K562 (cell line): Measurements from ENCODE around the gene GRAMD2A. TPM values are rescaled to one million over a fixed set of nuclear protein-coding genes. Genes with fewer than 3 reads are reported as not detected.
A peak's percentile ranks its signal among the peaks of the same experiment; 100 is the strongest.

Experiments
- CC2D1A ChIP-seq: fragments of 450-650 bp; IDR thresholded peaks from 2 replicates; pipeline ENCODE4 v1.6.1; 2017; ENCODE audit warnings: mild to moderate bottlenecking
- CHCHD3 ChIP-seq: fragments of 250-450 bp; sonication (Bioruptor Pico); IDR thresholded peaks from 2 replicates; pipeline ENCODE4 v2.1.2; 2022; ENCODE audit warnings: mild to moderate bottlenecking
- CHD1 ChIP-seq: fragments of 200-600 bp; sonication (generic); IDR thresholded peaks from one replicate; pipeline ENCODE4 v1.6.1; 2012; ENCODE audit warnings: mild to moderate bottlenecking, moderate library complexity, low read length, inconsistent platforms
- CLOCK ChIP-seq: fragments of 250-450 bp; sonication (Bioruptor Pico); IDR thresholded peaks from 2 replicates; pipeline ENCODE4 v1.4.0; 2020; ENCODE audit warnings: mild to moderate bottlenecking, moderate library complexity, borderline replicate concordance
- CREB3 ChIP-seq: fragments of 450-650 bp; conservative IDR thresholded peaks from 2 replicates; pipeline ENCODE4 v1.6.1; 2016; ENCODE audit warnings: missing genetic modification characterization, low read depth, mild to moderate bottlenecking, missing compliant biosample characterization, moderate library complexity
- FOXM1 ChIP-seq, 2 experiments: fragments of 450-650 bp in 1 of 2; sonication (generic) in 1 of 2; formaldehyde crosslinking in 1 of 2; IDR thresholded peaks; 2 replicates each; pipeline versions ENCODE4 v1.6.1 to v1.9.0; 2017 to 2022; ENCODE audit warnings: low read depth in 2 of 2, mild to moderate bottlenecking in 2 of 2, missing genetic modification reagents in 1 of 2, moderate library complexity in 1 of 2
- IRF2 ChIP-seq: sonication (generic); formaldehyde crosslinking; IDR thresholded peaks from 2 replicates; pipeline ENCODE4 v1.8.1; 2022; ENCODE audit warnings: mild to moderate bottlenecking, missing genetic modification reagents
- KLF16 ChIP-seq: IDR thresholded peaks from 2 replicates; pipeline ENCODE4 v1.6.1; 2016; ENCODE audit warnings: antibody characterized with exemption
- PCBP2 ChIP-seq: fragments of 200-400 bp; formaldehyde crosslinking; IDR thresholded peaks from 2 replicates; pipeline ENCODE4 v1.6.1; 2018; ENCODE audit warnings: low read length, low read depth, mild to moderate bottlenecking, moderate library complexity; ENCODE audit not compliant: poor library complexity, severe bottlenecking
- RAD51 ChIP-seq: fragments of 450-650 bp; IDR thresholded peaks from 2 replicates; pipeline ENCODE4 v1.7.1; 2016; ENCODE audit warnings: low read depth, mild to moderate bottlenecking, borderline replicate concordance
- RBFOX2 ChIP-seq: fragments of 200-400 bp; formaldehyde crosslinking; IDR thresholded peaks from 2 replicates; pipeline ENCODE4 v1.6.1; 2017; ENCODE audit warnings: low read depth, mild to moderate bottlenecking, low read length, moderate library complexity
- RUNX1 ChIP-seq: sonication (generic); IDR thresholded peaks from 2 replicates; pipeline ENCODE4 v1.6.1; 2016; ENCODE audit warnings: antibody characterized with exemption, low read depth
- SMAD4 ChIP-seq: fragments of 250-450 bp; sonication (Bioruptor Pico); conservative IDR thresholded peaks from 2 replicates; pipeline ENCODE4 v1.8.0; 2021; ENCODE audit warnings: inconsistent platforms, mild to moderate bottlenecking, moderate library complexity
- SMARCC2 ChIP-seq: fragments of 450-650 bp; IDR thresholded peaks from 2 replicates; pipeline ENCODE4 v1.6.1; 2017; ENCODE audit warnings: antibody characterized with exemption, moderate library complexity, mild to moderate bottlenecking, low read depth
- TOE1 ChIP-seq, 2 experiments: fragments of 450-650 bp in 1 of 2; sonication (generic) in 1 of 2; formaldehyde crosslinking in 1 of 2; IDR thresholded peaks; 2 replicates each; pipeline versions ENCODE4 v1.7.1 to v1.8.0; 2016 to 2022; ENCODE audit warnings: borderline replicate concordance in 2 of 2, mild to moderate bottlenecking in 2 of 2, antibody characterized with exemption in 1 of 2, inconsistent platforms in 1 of 2, low read depth in 1 of 2, missing genetic modification reagents in 1 of 2, moderate library complexity in 1 of 2
- TSC22D4 ChIP-seq: fragments of 450-650 bp; IDR thresholded peaks from 2 replicates; pipeline ENCODE4 v1.6.1; 2016; ENCODE audit warnings: missing genetic modification characterization, missing biosample characterization, control low read depth
- ZFP30 ChIP-seq: fragments of 250-450 bp; sonication (Bioruptor Pico); IDR thresholded peaks from 2 replicates; pipeline ENCODE4 v1.8.0; 2022; ENCODE audit warnings: moderate library complexity, mild to moderate bottlenecking, inconsistent platforms, borderline replicate concordance
- ZNF239 ChIP-seq: fragments of 250-450 bp; sonication (Bioruptor Pico); IDR thresholded peaks from 2 replicates; pipeline ENCODE4 v1.4.0; 2020; ENCODE audit warnings: mild to moderate bottlenecking
- ZNF512 ChIP-seq: IDR thresholded peaks from 2 replicates; pipeline ENCODE4 v1.6.1; 2016; ENCODE audit warnings: missing genetic modification characterization, missing compliant biosample characterization
- polyA plus RNA-seq, 8 experiments: library from polyadenylated mRNA; depleted of rRNA in 4 of 8; stranded (reverse) in 5 of 8; unstranded in 3 of 8; fragments of >200 nt; fragmentation: Nextera tagmentation in 2 of 8; fragmentation: Illumina TruSeq in 1 of 8; extraction: Ambion mirVana in 2 of 8; extraction: Trizol in 1 of 8; gene quantifications; 2 replicates each; pipeline versions ENCODE4 v1.2.1 to v1.2.3, GENCODE V29; 2011 to 2014; ENCODE audit warnings: inconsistent platforms in 1 of 8, missing spikeins in 1 of 8
- total RNA-seq, 7 experiments: library from RNA; depleted of rRNA in 6 of 7; stranded (reverse); fragments of >200 nt in 6 of 7; fragmentation: Illumina TruSeq in 2 of 7; extraction: Trizol in 2 of 7; gene quantifications; 2 replicates each; pipeline versions ENCODE4 v1.2.1 to v1.2.3, GENCODE V29; 2011 to 2021; ENCODE audit warnings: low replicate concordance in 1 of 7
- TF ChIP-seq, protein P1 (sequence below): fragments of 250-450 bp; sonication (Bioruptor Pico); IDR thresholded peaks from 2 replicates; pipeline ENCODE4 v1.4.0; 2020; ENCODE audit warnings: mild to moderate bottlenecking
- TF ChIP-seq, protein P2 (sequence below): sonication (generic); formaldehyde crosslinking; IDR thresholded peaks from 2 replicates; pipeline ENCODE4 v1.9.0; 2022; ENCODE audit warnings: mild to moderate bottlenecking, missing genetic modification reagents

The GRAMD2A gene
- total and polyA plus RNA-seq, 9 of the 15 experiments (the other 6 are each of a cell fraction or from before 2014, with no cell fraction given), result 0.08 to 0.22 TPM; not detected in 7

DNA sequence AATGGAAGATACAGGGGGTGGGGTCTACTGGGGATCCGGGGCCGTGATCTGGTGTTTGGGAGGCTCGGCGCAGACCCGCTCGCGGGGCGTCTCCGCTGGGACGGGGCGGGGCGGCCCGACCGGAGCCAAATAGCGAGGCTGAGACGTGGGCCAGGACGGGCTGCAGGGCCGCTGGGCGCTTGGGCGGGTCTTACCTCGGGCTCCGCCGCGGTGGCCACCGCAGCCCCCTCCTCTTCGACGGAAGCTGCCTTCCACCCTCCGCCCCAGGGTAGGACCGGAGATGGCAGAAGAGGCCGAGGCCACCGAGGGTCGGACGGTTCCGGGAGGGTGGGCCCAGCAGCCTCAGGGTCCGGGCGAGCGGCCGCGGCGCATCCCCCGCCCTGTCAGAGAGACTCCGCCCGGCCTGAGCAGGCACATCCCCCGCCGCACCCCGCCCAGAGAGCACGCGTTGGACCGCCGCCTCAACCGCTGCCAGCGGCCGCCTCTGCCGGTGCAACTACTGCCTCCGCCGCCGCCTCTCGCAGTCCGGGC, 80.0 kb downstream of the GRAMD2A start (continued):
- TF ChIP-seq, protein P1, sequence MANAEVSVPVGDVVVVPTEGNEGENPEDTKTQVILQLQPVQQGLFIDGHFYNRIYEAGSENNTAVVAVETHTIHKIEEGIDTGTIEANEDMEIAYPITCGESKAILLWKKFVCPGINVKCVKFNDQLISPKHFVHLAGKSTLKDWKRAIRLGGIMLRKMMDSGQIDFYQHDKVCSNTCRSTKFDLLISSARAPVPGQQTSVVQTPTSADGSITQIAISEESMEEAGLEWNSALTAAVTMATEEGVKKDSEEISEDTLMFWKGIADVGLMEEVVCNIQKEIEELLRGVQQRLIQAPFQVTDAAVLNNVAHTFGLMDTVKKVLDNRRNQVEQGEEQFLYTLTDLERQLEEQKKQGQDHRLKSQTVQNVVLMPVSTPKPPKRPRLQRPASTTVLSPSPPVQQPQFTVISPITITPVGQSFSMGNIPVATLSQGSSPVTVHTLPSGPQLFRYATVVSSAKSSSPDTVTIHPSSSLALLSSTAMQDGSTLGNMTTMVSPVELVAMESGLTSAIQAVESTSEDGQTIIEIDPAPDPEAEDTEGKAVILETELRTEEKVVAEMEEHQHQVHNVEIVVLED, result no peak
- TF ChIP-seq RBFOX2 (peak; percentile 77), ZNF239 (no peak), CC2D1A (no peak), KLF16 (no peak), ZNF512 (tag) (no peak), TSC22D4 (tag) (no peak), TOE1 (IDR thresholded peaks at IDR 0.05; ENCODE audit: borderline replicate concordance) (no peak), TOE1 (CRISPR knock-in tag; IDR thresholded peaks at IDR 0.05; ENCODE audit: borderline replicate concordance, low read depth) (no peak), CHCHD3 (CRISPR knock-in tag) (no peak), RUNX1 (no peak), CHD1 (peak; percentile 86), RAD51 (no peak), PCBP2 (no peak), CLOCK (no peak), IRF2 (no peak), FOXM1 (IDR thresholded peaks at IDR 0.05; ENCODE audit: low read depth) (no peak), FOXM1 (CRISPR knock-in tag; IDR thresholded peaks at IDR 0.05; ENCODE audit: low read depth) (0 out of 2 replicates have a peak, but pooled peaks have one; percentile 43), ZFP30 (CRISPR knock-in tag) (no peak), CREB3 (tag) (no peak), SMAD4 (CRISPR knock-in tag) (peak; percentile 45), SMARCC2 (no peak)
- TF ChIP-seq, protein P2, sequence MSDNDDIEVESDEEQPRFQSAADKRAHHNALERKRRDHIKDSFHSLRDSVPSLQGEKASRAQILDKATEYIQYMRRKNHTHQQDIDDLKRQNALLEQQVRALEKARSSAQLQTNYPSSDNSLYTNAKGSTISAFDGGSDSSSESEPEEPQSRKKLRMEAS (CRISPR knock-in tag), result peak; percentile 88
